Measurements from ENCODE around the gene POC1A. TPM values are rescaled to one million over a fixed set of nuclear protein-coding genes. Genes with fewer than 3 reads are reported as not detected.

Gene POC1A
- total and polyA plus RNA-seq, 2 experiments from 2014 or later, result 19.1 to 26.7 TPM

- peaks cover 39% of the 10 kb centered on the region for H3K36me3 Mint-ChIP-seq (ENCODE audit: low read depth)
- no peak for TF ChIP-seq ZNF331 (CRISPR knock-in tag; IDR thresholded peaks at IDR 0.05; ENCODE audit: low read depth)
- TF ChIP-seq POLR2AphosphoS5 (IDR thresholded peaks at IDR 0.05; ENCODE audit: low read depth), result no peak
- TF ChIP-seq CTCF (conservative IDR thresholded peaks at IDR 0.05; ENCODE audit: low read depth in 2 of 2), result no peak
- no peak for TF ChIP-seq EZH2 (IDR thresholded peaks at IDR 0.05; ENCODE audit: low read depth, unreplicated experiment)
- TF ChIP-seq CREB1 (CRISPR knock-in tag; IDR thresholded peaks at IDR 0.05; ENCODE audit: low read depth), result no peak
- TF ChIP-seq ZNF462 (CRISPR knock-in tag; IDR thresholded peaks at IDR 0.05), result no peak
- no peak for TF ChIP-seq REST (IDR thresholded peaks at IDR 0.05; ENCODE audit: unreplicated experiment)
- no peak for TF ChIP-seq JUNB (IDR thresholded peaks at IDR 0.05; ENCODE audit: unreplicated experiment)
- TF ChIP-seq EZH2phosphoT487 (IDR thresholded peaks at IDR 0.05; ENCODE audit: unreplicated experiment), result no peak
- TF ChIP-seq NANOG (IDR thresholded peaks at IDR 0.05; ENCODE audit: borderline replicate concordance), result no peak
- no peak for TF ChIP-seq ETS1 (IDR thresholded peaks at IDR 0.05)
- no peak for TF ChIP-seq STAT1 (IDR thresholded peaks at IDR 0.05; ENCODE audit: unreplicated experiment)
- no peak for TF ChIP-seq ZNF114 (CRISPR knock-in tag; IDR thresholded peaks at IDR 0.05)
- Histone ChIP-seq H3K27me3 (ENCODE audit: insufficient read depth) (no peaks in the 10 kb centered on the region), H3K36me3 (ENCODE audit: insufficient read depth) (peaks cover 11% of the 10 kb centered on the region), H3K4me2 (no peak overlapping the region), H3K27ac (ENCODE audit: low read depth) (no peak overlapping the region), H4K20me1 (replicated peaks; ENCODE audit: insufficient read depth) (no peaks in the 10 kb centered on the region; the same call in 1 of the 2 replicates), H3K9me2 (ENCODE audit: insufficient read depth) (no peaks in the 10 kb centered on the region), H3F3A (replicated peaks; ENCODE audit: low read depth) (0 out of 2 replicates have a peak, but pooled peaks cover 6% of the 10 kb centered on the region), H3K79me2 (replicated peaks; ENCODE audit: insufficient read depth) (peaks cover 16% of the 10 kb centered on the region), H3K4me3 (no peak overlapping the region), H3K4me1 (ENCODE audit: insufficient read depth) (peaks cover 8% of the 10 kb centered on the region; the same call in 1 of the 2 replicates), H2AFZ (no peak overlapping the region)
- H3K27me3 Mint-ChIP-seq (ENCODE audit: insufficient read depth, low read depth, poor library complexity), result peaks cover 2% of the 10 kb centered on the region
- no peak overlapping the region for H3K4me3 Mint-ChIP-seq
- H3K4me1 Mint-ChIP-seq, result peaks cover 24% of the 10 kb centered on the region
- ATAC-seq, result no peak
- no peaks in the 10 kb centered on the region for H3K9me3 Mint-ChIP-seq
- DNase-seq (ENCODE audit: low spot score), result no peak
- H3K27ac Mint-ChIP-seq, result no peak overlapping the region
These were observed 3.4 kb downstream of the POC1A start for GRCh38 chr3:52150860-52151259.

All from GM23338 (cell line).